IMR-90 (cell line): Measurements from ENCODE around the gene RPS24. TPM values are rescaled to one million over a fixed set of nuclear protein-coding genes. Genes with fewer than 3 reads are reported as not detected.

Source experiments
- ATAC-seq: fragments of 200-7000 bp; cut with Tn5 transposase; 2 replicates; pipeline ENCODE4 v1.9.1; 2020; ENCODE audit warnings: low read depth, mild to moderate bottlenecking, moderate library complexity
- BruUV-seq: library from RNA; stranded (reverse); fragments of 400-500 nt; replicated peaks from 2 replicates; lab custom pipeline; 2021; lab: Mats Ljungman, UMichigan
- CTCF ChIA-PET: fragments of 300-600 bp; formaldehyde crosslinking; extraction: SDS; loops from one replicate; lab custom pipeline; 2021; ENCODE audit warnings: antibody characterized with exemption; lab: Yijun Ruan, JAX
- POLR2A ChIA-PET: fragments of 300-600 bp; sonication (Branson Sonifier 250); formaldehyde crosslinking; loops from one replicate; lab custom pipeline; 2022; ENCODE audit warnings: antibody characterized with exemption; ENCODE audit not compliant: unreplicated experiment; lab: Charles Lee
- DNase-seq: peaks from one replicate; pipeline ENCODE4 v3.0.0; 2013
- H2AFZ ChIP-seq: replicated peaks from 2 replicates; pipeline ENCODE3; 2013; ENCODE audit warnings: low read length, mild to moderate bottlenecking; ENCODE audit not compliant: poor library complexity
- H2AK5ac ChIP-seq: 2 replicates; pipeline ENCODE4 v1.6.1; 2013; ENCODE audit warnings: low read depth, low read length, inconsistent platforms
- H2AK9ac ChIP-seq: replicated peaks from 2 replicates; pipeline ENCODE3; 2013; ENCODE audit warnings: mild to moderate bottlenecking, low read depth, low read length, moderate library complexity; ENCODE audit not compliant: poor library complexity
- H2BK120ac ChIP-seq: 2 replicates; pipeline ENCODE4 v1.6.1; 2013; ENCODE audit warnings: low read depth, low read length, inconsistent platforms
- H2BK15ac ChIP-seq: 3 replicates; pipeline ENCODE4 v1.6.1; 2013; ENCODE audit warnings: low read depth, low read length, inconsistent platforms
- H2BK20ac ChIP-seq: 2 replicates; pipeline ENCODE4 v1.6.1; 2013; ENCODE audit warnings: low read depth, mild to moderate bottlenecking, inconsistent platforms, low read length, moderate library complexity
- H2BK5ac ChIP-seq: 2 replicates; pipeline ENCODE4 v1.6.1; 2013; ENCODE audit warnings: mild to moderate bottlenecking, low read depth, low read length, inconsistent platforms; ENCODE audit not compliant: poor library complexity, severe bottlenecking
- H3K14ac ChIP-seq: replicated peaks from 2 replicates; pipeline ENCODE4 v1.6.1; 2013; ENCODE audit warnings: low read depth, low read length, inconsistent platforms
- H3K18ac ChIP-seq: 2 replicates; pipeline ENCODE4 v1.6.1; 2013; ENCODE audit warnings: low read depth, low read length, control low read depth
- H3K23ac ChIP-seq: 2 replicates; pipeline ENCODE4 v1.6.1; 2013; ENCODE audit warnings: low read depth, low read length, inconsistent platforms
- H3K27ac ChIP-seq: 2 replicates; pipeline ENCODE4 v1.5.1; 2013; ENCODE audit warnings: mild to moderate bottlenecking, control low read depth, low read length; ENCODE audit not compliant: insufficient read depth
- H3K27me3 ChIP-seq: 2 replicates; pipeline ENCODE4 v1.6.1; 2013; ENCODE audit warnings: low read length; ENCODE audit not compliant: control insufficient read depth, insufficient read depth
- H3K36me3 ChIP-seq: 2 replicates; pipeline ENCODE4 v1.6.1; 2013; ENCODE audit warnings: low read length, mixed read lengths; ENCODE audit not compliant: control insufficient read depth, insufficient read depth
- H3K4ac ChIP-seq: 2 replicates; pipeline ENCODE4 v1.6.1; 2013; ENCODE audit warnings: low read depth, low read length, inconsistent platforms
- H3K4me1 ChIP-seq: 2 replicates; pipeline ENCODE4 v1.6.1; 2013; ENCODE audit warnings: low read length, mixed read lengths; ENCODE audit not compliant: control insufficient read depth, insufficient read depth
- H3K4me2 ChIP-seq: 2 replicates; pipeline ENCODE4 v1.6.1; 2013; ENCODE audit warnings: low read depth, mild to moderate bottlenecking, control low read depth, low read length, moderate library complexity
- H3K4me3 ChIP-seq: 2 replicates; pipeline ENCODE4 v1.5.1; 2013; ENCODE audit warnings: low read depth, mild to moderate bottlenecking, control low read depth, low read length, moderate library complexity; ENCODE audit not compliant: insufficient read depth
- H3K56ac ChIP-seq: 2 replicates; pipeline ENCODE4 v1.6.1; 2013; ENCODE audit warnings: low read length, inconsistent platforms; ENCODE audit not compliant: insufficient read depth; ENCODE audit errors: extremely low read depth
- H3K79me1 ChIP-seq, 2 experiments: 2 replicates each; pipeline ENCODE4 v1.6.1; 2013; ENCODE audit warnings: low read length in 2 of 2, inconsistent platforms in 1 of 2, low read depth in 1 of 2
- H3K9ac ChIP-seq: 2 replicates; pipeline ENCODE4 v1.6.1; 2013; ENCODE audit warnings: low read depth, low read length, control low read depth
- H3K9me1 ChIP-seq: 2 replicates; pipeline ENCODE4 v1.6.1; 2013; ENCODE audit warnings: low read length, inconsistent platforms; ENCODE audit not compliant: insufficient read depth
- H3K9me3 ChIP-seq: 2 replicates; pipeline ENCODE4 v1.6.1; 2013; ENCODE audit warnings: low read length; ENCODE audit not compliant: control insufficient read depth, insufficient read depth
- H4K20me1 ChIP-seq: 2 replicates; pipeline ENCODE4 v1.6.1; 2013; ENCODE audit warnings: low read length, inconsistent platforms; ENCODE audit not compliant: insufficient read depth
- H4K5ac ChIP-seq: 2 replicates; pipeline ENCODE4 v1.6.1; 2013; ENCODE audit warnings: mild to moderate bottlenecking, low read depth, low read length, control low read depth
- H4K8ac ChIP-seq, 2 experiments: 2 replicates each; pipeline ENCODE4 v1.6.1; 2013; ENCODE audit warnings: low read depth in 2 of 2, low read length in 2 of 2, control low read depth in 1 of 2, inconsistent platforms in 1 of 2
- H4K91ac ChIP-seq: 2 replicates; pipeline ENCODE4 v1.6.1; 2013; ENCODE audit warnings: low read depth, low read length, inconsistent platforms; ENCODE audit not compliant: insufficient read depth
- BHLHE40 ChIP-seq: fragments of 150-350 bp; IDR thresholded peaks from 2 replicates; pipeline ENCODE4 v1.6.1; 2016; ENCODE audit warnings: mild to moderate bottlenecking, low read depth, low read length
- CEBPB ChIP-seq: IDR thresholded peaks from 2 replicates; pipeline ENCODE4 v1.6.1; 2012; ENCODE audit warnings: low read depth, low read length, improper control_type of control experiment
- CHD1 ChIP-seq: IDR thresholded peaks from 2 replicates; pipeline ENCODE4 v1.6.1; 2012; ENCODE audit warnings: low read depth, low read length, improper control_type of control experiment
- CTCF ChIP-seq: conservative IDR thresholded peaks from 2 replicates; pipeline ENCODE4 v1.5.1; 2012; ENCODE audit warnings: mild to moderate bottlenecking, low read depth, low read length, improper control_type of control experiment
- FOS ChIP-seq: fragments of 150-350 bp; IDR thresholded peaks from 2 replicates; pipeline ENCODE4 v1.6.1; 2016; ENCODE audit warnings: low read depth, low read length
- MAFK ChIP-seq: IDR thresholded peaks from 2 replicates; pipeline ENCODE4 v1.6.1; 2012; ENCODE audit warnings: low read depth, low read length, improper control_type of control experiment
- MAZ ChIP-seq: IDR thresholded peaks from 2 replicates; pipeline ENCODE4 v1.6.1; 2012; ENCODE audit warnings: low read depth, mild to moderate bottlenecking, low read length, improper control_type of control experiment, moderate library complexity, borderline replicate concordance
- MXI1 ChIP-seq: IDR thresholded peaks from 2 replicates; pipeline ENCODE4 v1.6.1; 2012; ENCODE audit warnings: low read depth, mild to moderate bottlenecking, low read length, moderate library complexity, borderline replicate concordance
- NFE2L2 ChIP-seq: fragments of 150-350 bp; IDR thresholded peaks from 2 replicates; pipeline ENCODE4 v1.6.1; 2016; ENCODE audit warnings: low read depth, mild to moderate bottlenecking, low read length
- POLR2A ChIP-seq: IDR thresholded peaks from 2 replicates; pipeline ENCODE4 v1.6.1; 2012; ENCODE audit warnings: mild to moderate bottlenecking, low read depth, low read length
- RAD21 ChIP-seq: IDR thresholded peaks from 2 replicates; pipeline ENCODE4 v1.6.1; 2012; ENCODE audit warnings: low read length, improper control_type of control experiment
- RCOR1 ChIP-seq: IDR thresholded peaks from 2 replicates; pipeline ENCODE4 v1.6.1; 2012; ENCODE audit warnings: mild to moderate bottlenecking, low read length, improper control_type of control experiment; ENCODE audit not compliant: insufficient replicate concordance
- RFX5 ChIP-seq: IDR thresholded peaks from 2 replicates; pipeline ENCODE4 v1.8.0; 2012; ENCODE audit warnings: low read depth, mild to moderate bottlenecking, low read length, moderate library complexity
- SMC3 ChIP-seq: fragments of 150-350 bp; IDR thresholded peaks from 2 replicates; pipeline ENCODE4 v1.6.1; 2016; ENCODE audit warnings: low read depth, mild to moderate bottlenecking, antibody characterized with exemption, low read length, moderate library complexity
- USF2 ChIP-seq: fragments of 150-350 bp; IDR thresholded peaks from 2 replicates; pipeline ENCODE4 v1.6.1; 2017; ENCODE audit warnings: mild to moderate bottlenecking, antibody characterized with exemption, low read length, low read depth
- WGBS, 2 experiments: methylation state at CpG; one replicate each; pipeline versions ENCODE4 v1.1.5 to v1.1.7; 2013; ENCODE audit warnings: missing lambda C conversion rate in 2 of 2; ENCODE audit not compliant: insufficient read length in 1 of 2; ENCODE audit errors: extremely low coverage in 2 of 2; 5-methylcytosine and 5-hydroxymethylcytosine counted together
- dilution Hi-C: fragments of 300-500 bp; cut with HindIII; formaldehyde crosslinking; loops from one replicate; pipeline ENCODE4 v1.14.3; 2018; ENCODE audit warnings: low sequenced_read_pairs; ENCODE audit not compliant: unreplicated experiment
- in situ Hi-C: fragments of 300-500 bp; cut with MboI; formaldehyde crosslinking; loops from 3 replicates; pipeline ENCODE4 v1.14.3; 2019; ENCODE audit warnings: low sequenced_read_pairs, inconsistent platforms, mixed read lengths
- intact Hi-C: fragments of 100-400 bp; cut with micrococcal nuclease; formaldehyde crosslinking; loops from 2 replicates; pipeline ENCODE4 v1.10.0; 2022
- polyA plus RNA-seq, 3 experiments: library from polyadenylated mRNA; depleted of rRNA; stranded (reverse); fragments of >200 nt; gene quantifications; 2 replicates each; pipeline ENCODE4 v1.2.3, GENCODE V29; 2012; ENCODE audit warnings: low replicate concordance in 1 of 3
- total RNA-seq: library from RNA; depleted of rRNA; stranded (reverse); fragments of >200 nt; gene quantifications from 2 replicates; pipeline ENCODE4 v1.2.3, GENCODE V29; 2012
- TF ChIP-seq, protein P1 (sequence below): fragments of 150-350 bp; IDR thresholded peaks from 2 replicates; pipeline ENCODE4 v1.6.1; 2016; ENCODE audit warnings: low read depth, mild to moderate bottlenecking, low read length, moderate library complexity, borderline replicate concordance

RPS24 gene
- total and polyA plus RNA-seq, 2 of the 4 experiments (the other 2 are of a cell fraction), result 1,664 to 4,721 TPM

DNA sequence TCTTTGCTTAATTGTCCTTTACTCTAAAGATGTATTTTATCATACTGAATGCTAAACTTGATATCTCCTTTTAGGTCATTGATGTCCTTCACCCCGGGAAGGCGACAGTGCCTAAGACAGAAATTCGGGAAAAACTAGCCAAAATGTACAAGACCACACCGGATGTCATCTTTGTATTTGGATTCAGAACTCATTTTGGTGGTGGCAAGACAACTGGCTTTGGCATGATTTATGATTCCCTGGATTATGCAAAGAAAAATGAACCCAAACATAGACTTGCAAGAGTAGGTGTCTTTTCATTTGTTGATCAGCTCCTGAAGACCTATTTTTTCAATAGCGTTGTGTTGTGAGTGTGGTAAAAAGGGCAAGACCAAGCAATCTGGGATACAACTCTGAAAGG is 1.8 kb downstream of the RPS24 start:
- Histone ChIP-seq H3K4me1 (peaks cover 2% of the 10 kb centered on the region; the same call in 1 of the 2 replicates), H2BK15ac (no peak overlapping the region), H2AFZ (no peak overlapping the region), H3K56ac (no peak overlapping the region), H4K5ac (no peak overlapping the region), H3K36me3 (peaks cover 40% of the 10 kb centered on the region), H3K27ac (no peak overlapping the region), H3K27me3 (no peaks in the 10 kb centered on the region), H2AK5ac (no peak overlapping the region), H4K20me1 (peaks cover 57% of the 10 kb centered on the region), H2AK9ac (no peak overlapping the region), H3K4me3 (no peak overlapping the region), H3K9ac (no peak overlapping the region), H2BK5ac (no peak overlapping the region), H3K9me3 (no peaks in the 10 kb centered on the region), H2BK120ac (no peak overlapping the region), H3K4ac (no peak overlapping the region), H4K8ac (no peak overlapping the region), H3K9me1 (peaks cover 15% of the 10 kb centered on the region), H3K79me1 (peaks cover 26 to 57% of the 10 kb centered on the region in 2 experiments), H3K4me2 (peak overlapping the region; percentile 92; the same call in 1 of the 2 replicates), H3K14ac (no peak overlapping the region), H2BK20ac (no peak overlapping the region), H3K18ac (no peak overlapping the region), H4K91ac (no peak overlapping the region), H3K23ac (no peak overlapping the region)
- BruUV-seq, result no TSS peak
- POLR2A ChIA-PET, result no interaction called here
- in situ Hi-C loops, result no loop called here
- dilution Hi-C loops, result no loop called here
- TF ChIP-seq RAD21 (no peak), MAFK (no peak), RCOR1 (no peak), RFX5 (no peak), CEBPB (no peak), CTCF (no peak), BHLHE40 (no peak), FOS (no peak), MAZ (no peak), POLR2A (no peak), CHD1 (no peak), MXI1 (no peak), SMC3 (no peak), USF2 (no peak), NFE2L2 (no peak)
- TF ChIP-seq, protein P1, sequence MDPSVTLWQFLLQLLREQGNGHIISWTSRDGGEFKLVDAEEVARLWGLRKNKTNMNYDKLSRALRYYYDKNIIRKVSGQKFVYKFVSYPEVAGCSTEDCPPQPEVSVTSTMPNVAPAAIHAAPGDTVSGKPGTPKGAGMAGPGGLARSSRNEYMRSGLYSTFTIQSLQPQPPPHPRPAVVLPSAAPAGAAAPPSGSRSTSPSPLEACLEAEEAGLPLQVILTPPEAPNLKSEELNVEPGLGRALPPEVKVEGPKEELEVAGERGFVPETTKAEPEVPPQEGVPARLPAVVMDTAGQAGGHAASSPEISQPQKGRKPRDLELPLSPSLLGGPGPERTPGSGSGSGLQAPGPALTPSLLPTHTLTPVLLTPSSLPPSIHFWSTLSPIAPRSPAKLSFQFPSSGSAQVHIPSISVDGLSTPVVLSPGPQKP, result no peak
- intact Hi-C loops, result no loop called here
- ATAC-seq (no peak), DNase-seq (no peak)
- WGBS, 2 experiments, result no CpG with 5 or more reads among the region's 5 CpGs
- CTCF ChIA-PET, result no interaction called here
